CD4-positive, alpha-beta T cell treated with Interleukin-21 for 1 hour (primary cell): ENCODE data around the gene SPTBN5.
A peak's percentile ranks its signal among the peaks of the same experiment; 100 is the strongest.

Experiments used
- DNase-seq: peaks from one replicate; pipeline ENCODE4 v3.0.0-alpha.2; 2020

The SPTBN5 gene

DNA sequence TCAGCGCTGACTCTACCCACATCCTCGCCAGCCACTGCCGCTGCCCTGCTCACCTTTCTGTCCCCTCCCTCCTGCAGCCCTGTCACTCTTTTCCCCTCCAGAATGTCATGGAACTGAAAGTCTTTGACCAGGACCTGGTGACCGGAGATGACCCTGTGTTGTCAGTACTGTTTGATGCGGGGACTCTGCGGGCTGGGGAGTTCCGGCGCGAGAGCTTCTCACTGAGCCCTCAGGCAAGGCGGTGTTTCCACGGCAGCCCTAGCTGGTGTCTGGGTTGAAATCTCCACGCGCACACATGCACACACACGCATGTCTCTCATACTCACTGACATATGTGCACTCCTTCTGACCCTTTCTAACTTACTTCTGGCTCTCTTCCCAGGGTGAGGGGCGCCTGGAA, 53.2 kb downstream of the SPTBN5 start:
- DNase-seq = no peak

DNA sequence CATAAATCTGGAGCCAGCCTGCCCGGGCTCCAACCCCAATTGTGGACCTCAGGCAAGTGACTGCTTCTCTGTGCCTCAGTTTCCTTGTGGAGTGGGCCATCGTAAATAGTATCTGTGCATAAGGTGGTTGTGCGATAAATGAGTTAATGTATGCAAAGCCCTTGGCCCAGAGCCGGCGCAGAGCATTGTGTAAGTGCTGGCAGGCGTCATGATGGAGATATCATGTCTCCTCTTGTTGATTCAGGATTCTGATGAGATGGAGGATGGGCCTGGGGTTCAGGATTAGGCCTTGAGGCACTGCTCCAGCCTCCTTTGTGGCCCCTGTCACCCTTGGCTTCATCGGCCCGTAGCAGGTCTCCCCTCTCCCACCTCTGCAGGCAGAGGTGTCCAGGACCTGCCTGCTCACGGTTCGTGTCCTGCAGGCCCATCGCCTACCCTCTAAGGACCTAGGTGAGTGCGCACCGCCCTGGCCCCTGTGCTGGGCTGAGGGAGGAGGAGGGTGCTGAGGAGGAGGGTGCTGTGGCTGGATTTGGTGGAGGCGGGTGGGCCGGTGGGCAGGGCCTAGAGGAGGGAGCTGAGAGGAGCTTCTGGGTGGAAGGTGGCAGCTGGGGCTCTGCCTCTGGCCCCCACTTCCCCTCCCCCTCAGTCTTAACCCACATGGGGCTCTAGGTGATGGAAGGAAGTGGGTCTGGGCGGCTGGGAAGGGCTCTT, 53.9 kb downstream of the SPTBN5 start:
- DNase-seq = no peak

DNA sequence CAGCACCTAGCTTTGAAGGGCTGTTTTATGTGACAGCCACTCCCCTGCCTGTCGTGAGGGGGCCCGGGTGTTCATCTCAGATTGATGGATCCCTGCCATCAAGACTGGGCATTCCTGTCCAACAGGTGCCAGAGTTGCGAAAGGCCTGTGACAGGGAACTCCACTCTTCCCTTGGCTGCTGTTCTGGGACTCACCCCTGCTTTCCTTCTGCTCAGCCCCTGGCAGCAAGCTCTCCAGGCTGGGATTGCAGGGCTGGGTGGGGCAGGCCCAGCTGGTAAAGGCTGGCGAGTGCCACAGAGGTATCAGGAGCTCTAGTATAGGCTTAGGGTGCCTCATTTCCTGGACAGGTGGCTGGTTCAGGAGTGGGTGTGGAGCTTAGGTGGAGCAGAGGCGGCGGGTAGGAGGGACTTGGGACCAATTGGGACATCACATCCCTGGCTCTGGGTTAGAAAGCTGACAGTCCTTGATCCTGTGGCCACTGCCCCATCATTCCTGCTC, 55.4 kb downstream of the SPTBN5 start, which contains the start of gene PLA2G4B:
Gene PLA2G4B, plus strand, starts transcription at position 448 of the 498 bp plus-strand sequence. CDS start 67 bp downstream, outside the sequence.
- no peak for DNase-seq

DNA sequence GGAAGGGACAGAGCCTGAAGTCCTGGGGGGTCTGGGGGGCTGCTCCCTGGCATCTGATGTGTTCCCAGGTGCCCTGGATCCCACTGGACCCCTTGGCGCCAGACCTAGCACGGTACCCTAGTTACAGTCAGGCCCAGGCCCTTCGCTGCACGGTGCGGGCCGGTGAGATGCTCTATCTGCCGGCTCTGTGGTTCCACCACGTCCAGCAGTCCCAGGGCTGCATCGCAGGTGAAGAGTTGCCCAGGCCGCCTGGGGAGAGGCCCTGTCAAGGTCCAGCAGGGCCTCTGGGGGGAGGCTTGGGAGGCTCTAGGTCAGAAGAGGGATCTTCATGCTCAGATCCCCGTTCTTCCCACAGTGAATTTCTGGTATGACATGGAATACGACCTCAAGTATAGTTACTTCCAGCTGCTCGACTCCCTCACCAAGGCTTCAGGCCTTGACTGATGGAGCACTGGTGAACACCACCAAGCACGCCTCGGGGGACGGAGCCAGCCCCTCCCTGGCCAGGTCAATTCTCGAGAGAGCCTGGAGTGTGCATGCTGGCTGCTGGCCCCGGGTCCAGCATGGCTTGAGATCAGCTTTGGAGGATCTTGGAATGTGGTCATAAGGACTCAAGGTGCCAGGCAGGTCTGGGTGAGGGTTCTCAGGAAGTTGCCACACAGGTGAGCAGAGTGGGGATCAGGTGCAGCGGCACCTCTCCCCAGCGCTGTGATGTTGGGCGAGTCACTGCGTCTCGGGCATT, 57.0 kb downstream of the SPTBN5 start:
- DNase-seq = no peak

DNA sequence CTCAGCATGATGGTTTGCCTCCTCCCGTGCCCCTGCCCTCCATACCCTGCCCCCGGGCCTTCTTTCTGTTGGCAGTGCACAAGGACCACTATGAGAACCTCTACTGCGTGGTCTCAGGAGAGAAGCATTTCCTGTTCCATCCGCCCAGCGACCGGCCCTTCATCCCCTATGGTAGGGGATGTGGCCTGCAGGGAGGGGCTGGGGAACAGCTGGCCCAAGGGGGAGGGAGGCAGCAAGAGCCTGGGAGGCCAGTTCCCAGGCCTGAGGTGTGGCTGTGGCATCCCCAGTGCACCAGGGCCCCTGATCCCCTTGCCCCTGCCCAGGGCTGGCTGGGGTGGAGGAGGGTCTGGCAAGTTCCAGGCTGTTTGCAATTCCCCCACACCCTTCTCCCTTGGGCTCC, 57.8 kb downstream of the SPTBN5 start:
- DNase-seq = no peak

DNA sequence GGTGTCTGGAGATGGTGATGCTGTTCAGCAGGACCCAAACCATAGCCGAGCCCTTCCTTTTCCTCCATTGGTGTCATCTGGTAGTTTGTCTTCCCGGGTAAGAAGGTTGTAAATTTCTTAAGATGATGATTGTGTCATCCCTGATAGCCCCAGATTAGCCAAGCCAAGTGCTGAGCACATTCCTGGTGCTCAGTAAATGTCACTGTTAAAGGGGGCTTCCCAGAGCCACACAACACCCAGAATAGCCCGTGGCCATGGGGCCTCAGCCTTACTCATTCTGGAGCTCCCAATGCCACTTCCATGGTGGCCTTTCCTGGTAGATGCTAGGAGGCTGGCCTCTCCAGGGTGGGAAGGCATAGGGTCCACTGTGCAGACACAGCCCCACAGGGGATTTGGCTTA, 59.8 kb downstream of the SPTBN5 start:
- no peak for DNase-seq

DNA sequence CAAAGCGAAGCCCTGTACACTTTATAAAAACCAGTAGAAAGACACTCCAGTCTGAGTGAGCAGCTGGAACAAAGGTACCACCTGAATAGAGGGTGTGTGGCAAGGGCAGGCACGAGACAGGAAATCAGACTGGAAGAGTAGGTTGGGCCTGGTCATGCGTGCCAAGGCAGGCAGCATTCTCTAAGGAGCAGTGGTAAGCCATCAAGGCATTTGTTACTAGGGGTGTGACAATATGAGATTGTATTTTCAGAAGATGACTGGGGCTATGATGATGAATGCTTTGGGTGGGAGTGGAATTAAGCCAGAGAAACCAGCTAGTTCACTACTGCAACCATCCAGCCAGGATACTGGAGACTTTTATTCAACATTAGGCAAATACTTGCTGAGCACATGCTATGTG, 61.0 kb downstream of the SPTBN5 start:
- no peak for DNase-seq

DNA sequence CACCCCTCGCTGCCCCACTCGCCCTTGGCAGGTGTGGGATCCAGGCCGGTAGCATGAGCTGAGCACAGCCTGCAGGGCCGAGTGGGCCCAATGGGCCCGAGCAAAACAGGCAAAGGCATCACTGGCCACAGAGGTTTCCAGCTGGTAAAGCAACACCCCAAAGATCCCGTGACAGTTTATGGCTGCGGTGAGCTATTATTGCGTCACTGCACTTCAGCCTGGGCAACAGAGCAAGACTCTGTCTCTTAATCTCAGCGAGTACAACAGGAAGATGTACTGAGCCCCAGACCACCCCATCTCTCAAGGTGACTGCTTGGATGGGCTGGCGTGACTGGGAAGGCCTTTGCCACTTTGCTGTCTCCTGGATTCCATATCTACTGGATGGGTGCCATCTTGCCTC, 61.6 kb downstream of the SPTBN5 start:
- DNase-seq = no peak

DNA sequence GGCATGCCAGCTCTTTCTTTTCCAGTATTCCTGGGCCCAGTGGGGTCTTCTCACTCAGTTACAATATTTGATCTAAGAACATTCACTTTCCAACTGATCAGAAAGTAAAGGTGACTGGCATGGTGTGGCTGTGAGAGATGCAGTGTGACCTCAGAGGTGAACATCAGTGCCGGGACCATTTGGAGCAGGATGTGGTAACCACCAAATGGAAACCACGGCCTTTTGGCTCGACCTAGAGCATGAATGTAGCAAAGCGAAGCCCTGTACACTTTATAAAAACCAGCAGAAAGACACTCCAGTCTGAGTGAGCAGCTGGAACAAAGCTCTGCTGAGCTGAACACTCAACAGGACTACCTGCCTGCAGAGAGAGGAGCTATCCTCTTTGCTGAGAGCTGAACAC, 62.6 kb downstream of the SPTBN5 start:
- peak; percentile 54 for DNase-seq

DNA sequence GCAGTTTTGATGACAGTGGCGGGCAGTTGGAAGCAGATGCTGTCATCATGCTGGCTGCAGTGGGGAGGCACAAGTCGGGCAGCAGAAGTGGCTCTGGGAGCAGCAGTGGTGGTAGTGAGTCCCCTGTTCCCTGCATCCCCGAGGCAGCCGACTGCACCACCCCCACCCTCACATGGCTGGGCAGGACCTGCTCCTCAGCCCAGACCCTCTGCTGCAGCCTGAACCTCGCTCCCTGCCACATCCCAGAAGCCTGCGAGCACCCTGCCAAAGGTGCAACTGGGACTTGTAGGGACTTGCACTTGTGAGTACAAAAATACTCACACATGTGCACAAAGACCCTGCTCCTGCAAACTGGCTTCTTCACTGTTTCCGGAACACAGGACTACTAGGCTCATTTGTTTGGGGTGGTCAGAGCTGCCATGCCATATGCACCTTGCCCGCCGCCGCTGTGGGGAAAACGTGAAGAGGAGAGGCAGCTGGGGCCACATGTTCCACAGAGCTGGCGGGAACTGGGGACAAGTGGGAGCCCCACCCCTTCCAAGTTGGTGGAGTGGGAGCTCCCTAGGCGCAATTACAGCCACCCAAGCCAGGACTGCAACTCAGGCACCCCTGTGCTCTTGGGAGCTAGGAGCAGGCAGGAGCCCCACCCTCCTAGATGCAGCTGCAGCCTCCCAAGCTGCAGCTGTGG, 63.8 kb downstream of the SPTBN5 start:
- DNase-seq = no peak

DNA sequence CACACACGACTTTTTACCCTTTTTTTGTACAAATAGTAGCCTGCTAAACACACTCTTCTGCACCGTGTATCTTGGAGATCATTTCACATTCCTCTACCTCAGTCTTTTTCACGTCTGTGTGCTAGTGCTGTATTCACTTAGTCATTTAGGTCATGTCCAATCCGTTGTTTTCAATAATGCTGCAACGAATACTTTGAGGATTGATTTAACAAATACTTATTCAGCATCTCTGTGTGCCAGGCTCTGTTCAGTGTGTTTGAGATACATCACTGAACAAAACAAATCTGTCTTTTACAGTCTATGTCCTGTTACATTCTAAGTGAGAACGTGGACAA, 65.1 kb downstream of the SPTBN5 start:
- DNase-seq = no peak

DNA sequence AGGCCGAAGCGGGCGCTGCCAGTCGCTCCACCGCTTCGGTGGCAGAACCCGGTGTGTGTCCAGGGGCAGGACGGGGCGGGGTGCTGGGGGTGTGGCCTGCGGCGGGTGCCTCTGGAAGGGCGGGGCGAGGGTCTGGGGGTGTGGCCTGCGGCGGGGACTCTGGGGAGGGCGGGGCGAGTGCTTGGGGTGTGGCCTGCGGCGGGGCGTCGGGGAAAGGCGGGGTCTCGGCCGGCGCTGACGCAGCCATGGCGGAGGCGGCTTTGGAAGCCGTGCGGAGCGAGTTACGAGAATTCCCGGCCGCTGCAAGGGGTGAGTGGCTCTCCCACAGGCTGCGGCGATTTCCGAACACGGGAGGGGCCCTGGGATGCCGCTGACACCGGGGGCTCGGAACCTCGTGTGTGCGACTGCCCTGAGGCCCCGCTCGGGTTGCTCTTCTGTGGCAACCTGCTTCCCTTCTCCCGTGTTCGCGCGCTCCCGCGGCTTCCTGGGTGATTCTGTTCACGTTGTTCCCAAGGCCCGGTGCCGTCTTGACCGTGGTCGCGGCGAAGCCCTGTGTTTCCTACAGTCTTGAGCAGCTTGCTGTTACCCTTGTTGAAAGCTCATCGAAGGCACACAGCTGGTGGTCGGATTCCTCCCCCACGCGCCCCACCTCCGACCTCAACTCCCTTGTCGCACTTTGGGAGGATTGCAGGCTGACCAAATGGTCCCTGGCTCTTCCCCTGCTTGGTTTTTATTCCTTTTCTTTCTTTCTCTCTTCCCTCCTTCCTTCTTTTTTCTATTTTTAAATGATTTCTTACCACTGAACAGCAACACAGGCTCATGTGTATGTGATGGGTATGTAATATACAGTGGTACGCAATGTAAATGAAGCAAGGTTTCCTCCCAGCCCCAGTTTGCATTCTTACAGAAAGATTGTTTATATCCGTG, 65.7 kb downstream of the SPTBN5 start, which contains the start of gene JMJD7:
Gene JMJD7, plus strand, starts transcription at position 213 of the 927 bp plus-strand sequence. Its CDS starts 33 bp downstream, at position 246.
- peak; percentile 93 for DNase-seq

DNA sequence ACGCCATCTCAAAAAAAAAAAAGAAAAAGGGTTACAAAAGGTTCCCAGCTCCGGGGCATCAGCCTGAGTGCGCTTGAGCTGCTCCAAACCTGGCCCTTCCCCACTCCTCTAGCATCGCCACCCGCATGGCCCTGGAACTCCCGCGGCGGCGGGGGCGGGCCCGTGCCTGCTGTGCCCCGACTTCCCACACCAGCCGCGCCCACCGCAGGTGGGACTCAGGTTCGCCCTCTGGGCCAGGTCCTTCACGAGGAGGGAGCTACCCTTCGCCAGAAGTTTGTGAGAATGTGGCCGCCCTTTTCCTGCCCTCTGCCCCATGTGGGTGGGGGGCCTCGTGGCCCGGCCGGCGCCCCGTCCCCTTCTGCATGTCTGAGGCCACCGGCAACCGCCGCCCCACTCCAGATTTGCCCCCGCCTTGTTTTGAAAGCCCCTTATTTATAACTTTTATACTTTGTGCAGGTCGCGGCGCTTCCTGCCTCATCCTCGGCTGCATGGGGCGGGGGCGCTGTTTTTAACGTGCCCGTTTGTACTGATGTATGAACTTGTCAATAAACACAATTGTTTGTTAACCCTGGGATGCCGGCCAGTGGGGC, 66.5 kb downstream of the SPTBN5 start:
- no peak for DNase-seq

DNA sequence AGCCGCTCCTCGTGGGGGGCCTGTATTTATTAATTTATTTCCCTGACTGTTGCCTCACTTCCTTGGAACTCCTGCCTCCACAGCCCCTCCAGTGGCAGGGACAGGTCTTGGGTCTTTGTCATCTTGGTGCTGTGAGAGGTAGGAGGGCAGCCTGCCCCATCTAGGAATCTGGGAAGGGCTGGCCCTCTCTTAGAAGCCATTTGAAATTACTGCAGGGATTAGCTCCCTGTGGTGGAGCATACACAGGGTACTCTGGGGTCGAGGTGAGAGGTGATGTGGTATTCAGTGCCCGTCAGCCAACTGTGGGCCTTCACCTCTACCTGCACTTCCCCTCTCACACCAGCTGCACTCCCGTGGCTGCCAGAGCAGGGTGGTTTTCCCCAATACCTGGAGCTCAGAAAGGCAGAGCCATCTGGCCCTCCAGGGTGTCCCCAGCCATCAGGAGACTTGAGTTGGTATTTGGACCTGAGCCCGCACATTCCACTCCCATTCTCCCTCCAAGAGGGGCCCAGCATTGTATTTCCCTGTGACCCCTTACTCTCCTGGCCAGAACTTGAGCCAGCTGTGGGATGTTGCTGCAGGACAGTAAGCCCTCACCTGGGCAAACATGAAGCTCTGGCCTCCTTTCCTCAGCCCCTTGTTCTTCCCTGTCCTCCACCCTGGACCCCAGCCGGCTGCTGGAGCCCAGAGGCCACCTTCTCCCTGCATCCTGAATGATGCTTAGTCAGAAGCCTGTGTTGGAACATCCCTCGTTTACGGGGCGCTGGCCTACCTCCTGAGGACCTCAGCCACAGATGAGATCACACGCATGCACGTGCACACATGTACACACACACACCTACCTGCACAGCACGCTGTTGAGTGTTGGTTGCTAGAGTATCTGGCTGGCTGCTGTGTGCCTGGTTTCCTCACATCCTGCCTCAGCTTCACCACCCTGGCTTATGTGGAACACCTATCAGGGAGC, 68.0 kb downstream of the SPTBN5 start:
- no peak for DNase-seq

DNA sequence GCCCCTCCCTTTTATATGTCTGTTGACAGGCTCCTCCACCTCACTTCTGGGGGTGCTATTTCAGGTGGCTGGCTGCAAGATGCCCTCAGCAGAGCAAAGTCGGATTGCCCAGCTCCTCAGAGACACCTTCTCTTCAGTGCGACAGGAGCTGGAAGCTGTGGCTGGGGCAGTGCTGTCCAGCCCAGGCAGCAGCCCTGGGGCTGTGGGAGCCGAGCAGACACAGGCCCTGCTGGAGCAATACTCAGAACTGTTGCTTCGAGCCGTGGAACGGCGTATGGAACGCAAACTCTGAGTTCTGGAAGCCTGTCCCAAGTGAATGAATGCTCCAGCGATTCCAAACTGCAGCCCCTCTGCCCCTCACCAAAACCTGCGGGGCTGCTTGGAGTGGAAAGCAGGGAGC, 68.7 kb downstream of the SPTBN5 start:
- DNase-seq = no peak

DNA sequence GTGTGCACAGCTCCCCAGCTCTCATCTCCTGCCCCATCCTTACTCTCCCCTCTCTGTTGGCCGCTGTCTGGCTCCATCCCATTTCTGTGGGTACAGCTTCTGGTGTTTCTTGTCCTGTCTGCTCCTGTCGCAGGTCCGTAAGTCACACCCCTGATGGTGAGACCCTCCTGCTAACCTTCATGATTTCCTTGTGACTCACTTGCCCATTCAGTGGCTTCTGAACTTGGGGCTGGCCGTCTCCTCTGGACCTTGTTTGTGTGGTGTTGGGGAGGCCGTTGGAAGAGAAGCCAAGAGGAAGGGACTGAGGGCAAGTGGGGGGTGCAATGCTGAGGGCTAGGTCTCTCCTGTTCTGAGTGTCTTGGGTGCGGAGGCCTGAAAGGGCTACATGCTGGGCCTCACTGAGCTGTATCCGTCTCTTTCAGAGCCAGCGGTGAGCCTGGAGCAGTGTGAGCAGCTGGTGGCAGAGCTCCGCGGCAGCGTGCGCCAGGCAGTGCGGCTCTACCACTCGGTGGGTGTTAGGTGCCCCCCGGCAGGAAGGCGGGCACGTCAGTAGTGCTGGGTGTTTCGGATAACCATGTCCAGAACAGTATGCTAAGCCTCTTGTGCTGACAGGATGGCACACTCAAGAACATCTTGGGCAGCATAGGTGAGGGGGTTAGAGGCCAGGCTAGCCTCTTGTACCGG, 69.6 kb downstream of the SPTBN5 start:
- no peak for DNase-seq

DNA sequence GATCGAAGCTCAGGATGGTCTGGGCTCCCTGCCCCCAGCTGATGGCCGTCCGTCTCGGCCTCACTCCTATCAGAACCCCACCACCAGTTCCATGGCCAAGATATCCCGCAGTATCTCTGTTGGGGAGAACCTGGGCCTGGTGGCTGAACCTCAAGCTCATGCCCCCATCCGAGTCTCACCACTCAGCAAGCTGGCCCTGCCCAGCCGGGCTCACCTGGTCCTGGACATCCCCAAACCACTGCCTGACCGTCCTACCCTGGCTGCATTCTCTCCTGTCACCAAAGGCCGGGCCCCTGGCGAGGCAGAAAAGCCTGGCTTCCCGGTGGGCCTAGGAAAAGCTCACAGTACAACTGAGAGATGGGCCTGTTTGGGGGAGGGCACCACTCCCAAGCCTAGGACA, 70.4 kb downstream of the SPTBN5 start:
- DNase-seq = no peak

DNA sequence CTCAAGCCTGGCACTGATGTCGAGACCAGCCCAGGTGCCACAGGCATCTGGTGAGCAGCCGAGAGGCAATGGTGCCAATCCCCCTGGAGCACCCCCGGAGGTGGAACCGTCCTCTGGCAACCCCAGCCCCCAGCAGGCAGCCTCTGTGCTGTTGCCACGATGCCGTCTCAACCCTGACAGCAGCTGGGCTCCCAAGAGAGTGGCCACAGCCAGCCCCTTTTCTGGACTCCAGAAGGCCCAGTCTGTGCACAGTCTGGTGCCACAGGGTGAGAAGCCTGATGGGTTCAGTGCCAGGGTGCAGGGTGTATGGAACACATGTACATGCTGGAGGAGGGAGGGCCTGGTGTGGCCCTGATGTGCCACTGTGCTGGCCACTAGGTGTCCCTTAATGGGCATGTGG, 70.9 kb downstream of the SPTBN5 start:
- no peak for DNase-seq

DNA sequence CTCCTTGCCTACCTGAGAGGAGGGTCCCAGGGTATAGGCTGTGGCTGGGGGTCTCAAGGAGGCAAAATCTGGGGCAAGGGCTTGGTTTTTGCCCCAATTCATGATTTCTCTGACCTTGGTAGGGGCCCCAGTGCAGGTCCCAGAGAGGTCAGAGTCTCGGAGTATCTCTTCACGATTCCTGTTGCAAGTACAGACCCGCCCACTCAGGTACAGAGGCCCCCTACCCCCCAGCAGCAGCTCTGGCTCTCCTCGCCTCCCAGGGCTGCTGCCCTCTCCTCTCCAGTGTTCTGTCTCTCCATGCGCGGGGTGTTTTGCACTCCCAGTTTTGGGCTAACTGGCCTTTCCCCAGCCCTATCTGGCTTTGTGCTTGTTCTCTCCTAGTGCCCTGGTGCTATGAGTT, 71.4 kb downstream of the SPTBN5 start:
- DNase-seq = no peak

DNA sequence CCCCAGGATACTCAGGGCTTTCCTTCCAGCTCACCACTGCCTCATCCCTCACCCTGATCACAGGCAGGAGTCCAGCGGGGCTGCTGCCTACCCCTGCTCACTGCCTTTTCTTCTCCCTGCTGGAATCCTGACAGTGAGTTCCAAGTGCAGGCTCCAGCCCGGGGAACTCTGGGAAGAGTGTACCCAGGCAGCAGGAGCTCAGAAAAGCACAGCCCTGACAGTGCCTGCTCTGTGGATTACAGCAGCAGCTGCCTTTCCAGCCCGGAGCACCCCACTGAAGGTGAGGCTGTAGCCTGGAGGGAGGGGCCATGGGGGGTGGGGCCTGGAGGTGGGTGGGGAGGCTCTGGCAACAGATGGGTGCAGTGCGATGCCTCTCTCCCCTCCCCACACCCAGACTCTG, 72.0 kb downstream of the SPTBN5 start:
- DNase-seq = no peak
